Testis (tissue), 3 donors: ENCODE measurements around the gene ITPA. TPM values are rescaled to one million over a fixed set of nuclear protein-coding genes. Genes with fewer than 3 reads are reported as not detected.

Experiments
- DNase-seq: peaks from one replicate; pipeline ENCODE4 v3.0.0-alpha.2; 2019
- H3K27ac ChIP-seq, 2 donors: fragments of 200-600 bp; sonication (generic); one replicate each; pipeline ENCODE4 v1.5.1; 2019
- H3K27me3 ChIP-seq: fragments of 200-600 bp; sonication (generic); one replicate; pipeline ENCODE4 v1.5.1; 2019
- H3K36me3 ChIP-seq: fragments of 200-600 bp; sonication (generic); one replicate; pipeline ENCODE4 v1.5.1; 2017; ENCODE audit warnings: low read depth; ENCODE audit errors: missing control alignments
- H3K4me1 ChIP-seq: fragments of 200-600 bp; sonication (generic); one replicate; pipeline ENCODE4 v1.5.1; 2019
- H3K4me3 ChIP-seq, 2 donors: fragments of 200-600 bp; sonication (generic); one replicate each; pipeline ENCODE4 v1.5.1; 2017 to 2019
- H3K9me3 ChIP-seq: fragments of 200-600 bp; sonication (generic); one replicate; pipeline ENCODE4 v1.5.1; 2017
- POLR2A ChIP-seq: fragments of 450-650 bp; IDR thresholded peaks from one replicate; pipeline ENCODE4 v1.6.1; 2017; ENCODE audit warnings: antibody characterized with exemption, mild to moderate bottlenecking, moderate library complexity
- WGBS, 2 donors: methylation state at CpG; one replicate each; pipeline ENCODE4 v1.1.5; 2018; 5-methylcytosine and 5-hydroxymethylcytosine counted together
- intact Hi-C: fragments of 100-400 bp; cut with DNase I; formaldehyde crosslinking; loops from one replicate; pipeline ENCODE4 v1.15.1; 2023; ENCODE audit warnings: low total_unique reads
- polyA plus RNA-seq: library from polyadenylated mRNA; stranded (reverse); fragments of 350-450 nt; fragmentation: Illumina TruSeq; extraction: RNeasy Lipid Tissue Mini Kit (QIAGEN cat#74804); gene quantifications from one replicate; pipeline ENCODE4 v1.2.3, GENCODE V29; 2014; ENCODE audit warnings: low read depth, low replicate concordance; ENCODE audit not compliant: insufficient read depth
- total RNA-seq, 2 donors: library from RNA; depleted of rRNA; stranded (reverse); fragments of >200 nt; gene quantifications; one replicate each; pipeline ENCODE4 v1.2.3, GENCODE V29; 2016
- TF ChIP-seq, protein P1 (sequence below), 3 experiments: fragments of 450-650 bp in 2 of 3; fragments of 200-600 bp in 1 of 3; sonication (generic) in 1 of 3; IDR thresholded peaks; one replicate each; pipeline ENCODE4 v1.5.1; 2016 to 2019; ENCODE audit warnings: antibody characterized with exemption in 3 of 3, mild to moderate bottlenecking in 2 of 3, moderate library complexity in 1 of 3

Gene ITPA
- total and polyA plus RNA-seq, 3 donors from 2014 or later, result 36.4 to 49.8 (median 42.2) TPM

DNA sequence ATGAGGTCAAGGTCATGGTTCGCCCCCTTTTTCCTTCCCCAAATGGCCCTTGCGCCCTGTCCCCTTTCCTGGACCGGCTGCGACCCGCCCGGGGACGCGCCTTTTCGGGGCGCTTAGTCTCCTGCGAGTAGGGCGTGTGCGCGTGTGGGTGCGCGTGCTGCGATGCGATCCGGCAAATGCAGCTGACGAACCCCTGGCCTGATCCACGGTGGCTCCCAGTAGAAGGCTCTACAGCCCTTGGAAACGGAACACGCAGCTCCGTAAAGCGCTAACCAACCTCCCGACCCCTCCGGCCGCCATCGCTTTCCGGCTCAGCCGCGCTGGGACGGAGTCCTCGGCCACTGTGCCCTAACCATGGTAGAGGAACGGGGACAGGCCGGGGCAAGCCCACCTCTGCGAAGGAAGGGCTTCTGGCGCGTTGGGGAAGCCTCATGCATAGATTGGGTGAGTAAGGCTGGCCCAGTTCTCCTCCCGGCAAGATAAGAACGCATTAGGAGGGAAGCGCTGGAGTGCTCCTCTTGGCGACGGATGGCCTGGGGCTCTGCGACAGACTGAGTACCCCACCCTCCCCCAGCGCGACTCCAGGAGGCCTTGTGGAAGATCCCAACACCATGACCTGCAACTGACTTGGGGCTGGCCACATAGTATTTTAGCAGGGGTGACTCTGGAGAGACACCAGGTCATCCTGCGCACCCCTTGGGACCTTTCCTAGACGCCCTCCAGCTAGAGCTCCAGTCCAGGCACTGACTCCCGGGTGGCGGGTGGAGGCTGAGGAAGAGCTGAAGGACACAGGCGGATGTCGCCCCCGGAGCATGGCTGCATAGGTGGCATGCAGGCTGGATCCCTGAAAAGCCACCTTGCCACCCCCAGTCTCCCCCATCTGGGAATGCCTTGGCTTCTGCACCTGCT lies 30.8 kb downstream of the ITPA start:
- 13 to 16% methylated on average over 19 to 49 of the region's 54 CpGs for WGBS, 2 donors
- Histone ChIP-seq H3K27ac (no peak overlapping the region), H3K27me3 (no peaks in the 10 kb centered on the region)

DNA sequence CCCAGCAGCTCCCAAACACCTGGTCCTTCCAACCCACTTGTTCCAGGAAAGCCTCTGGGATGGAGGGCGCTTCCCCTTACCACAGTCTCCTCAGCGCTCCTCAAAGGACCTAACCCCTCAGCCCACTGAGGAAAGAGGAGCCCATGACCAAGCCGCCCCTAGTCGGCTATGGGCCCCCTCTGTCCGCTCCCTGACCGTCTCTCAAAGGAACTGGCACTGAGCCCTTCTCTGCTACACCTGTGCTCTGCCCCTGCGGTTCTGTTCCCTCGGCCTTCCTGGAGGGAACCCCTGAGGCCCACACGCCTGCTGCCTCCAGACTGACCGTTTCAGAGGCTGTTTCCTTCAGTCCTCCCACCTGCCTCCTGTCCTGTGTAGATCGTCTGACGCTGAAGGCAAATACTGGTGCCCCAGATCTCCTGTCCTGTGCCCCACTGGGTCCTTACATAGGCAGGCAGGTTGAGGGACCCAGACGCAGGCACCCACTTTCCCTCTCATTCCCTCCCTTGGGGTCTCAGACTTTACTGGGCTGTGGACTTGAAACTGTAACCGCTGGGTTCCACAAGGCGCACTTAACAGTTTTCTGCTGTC lies 31.6 kb downstream of the ITPA start:
- intact Hi-C loops, result no loop called here
- Histone ChIP-seq H3K27ac (no peak overlapping the region), H3K9me3 (no peaks in the 10 kb centered on the region), H3K27me3 (no peaks in the 10 kb centered on the region), H3K4me3 (no peak overlapping the region), H3K36me3 (no peaks in the 10 kb centered on the region), H3K4me1 (peaks cover 11% of the 10 kb centered on the region)
- no peak for DNase-seq
- WGBS, 2 donors, result 61 to 72% methylated on average over 13 to 15 of the region's 15 CpGs
- TF ChIP-seq POLR2A, result no peak
- TF ChIP-seq, protein P1, sequence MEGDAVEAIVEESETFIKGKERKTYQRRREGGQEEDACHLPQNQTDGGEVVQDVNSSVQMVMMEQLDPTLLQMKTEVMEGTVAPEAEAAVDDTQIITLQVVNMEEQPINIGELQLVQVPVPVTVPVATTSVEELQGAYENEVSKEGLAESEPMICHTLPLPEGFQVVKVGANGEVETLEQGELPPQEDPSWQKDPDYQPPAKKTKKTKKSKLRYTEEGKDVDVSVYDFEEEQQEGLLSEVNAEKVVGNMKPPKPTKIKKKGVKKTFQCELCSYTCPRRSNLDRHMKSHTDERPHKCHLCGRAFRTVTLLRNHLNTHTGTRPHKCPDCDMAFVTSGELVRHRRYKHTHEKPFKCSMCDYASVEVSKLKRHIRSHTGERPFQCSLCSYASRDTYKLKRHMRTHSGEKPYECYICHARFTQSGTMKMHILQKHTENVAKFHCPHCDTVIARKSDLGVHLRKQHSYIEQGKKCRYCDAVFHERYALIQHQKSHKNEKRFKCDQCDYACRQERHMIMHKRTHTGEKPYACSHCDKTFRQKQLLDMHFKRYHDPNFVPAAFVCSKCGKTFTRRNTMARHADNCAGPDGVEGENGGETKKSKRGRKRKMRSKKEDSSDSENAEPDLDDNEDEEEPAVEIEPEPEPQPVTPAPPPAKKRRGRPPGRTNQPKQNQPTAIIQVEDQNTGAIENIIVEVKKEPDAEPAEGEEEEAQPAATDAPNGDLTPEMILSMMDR (IDR thresholded peaks at IDR 0.05), result no peak

More for the DNA sequence above, 30.8 kb downstream of the ITPA start:
- Histone ChIP-seq H3K9me3 (no peaks in the 10 kb centered on the region), H3K4me1 (peaks cover 11% of the 10 kb centered on the region), H3K36me3 (no peaks in the 10 kb centered on the region), H3K4me3 (peak overlapping the region; percentile 66 to 67)
- DNase-seq, result no peak
- intact Hi-C loops, result no loop called here
- TF ChIP-seq, protein P1 (IDR thresholded peaks at IDR 0.05), result no peak
- TF ChIP-seq POLR2A, result no peak

DNA sequence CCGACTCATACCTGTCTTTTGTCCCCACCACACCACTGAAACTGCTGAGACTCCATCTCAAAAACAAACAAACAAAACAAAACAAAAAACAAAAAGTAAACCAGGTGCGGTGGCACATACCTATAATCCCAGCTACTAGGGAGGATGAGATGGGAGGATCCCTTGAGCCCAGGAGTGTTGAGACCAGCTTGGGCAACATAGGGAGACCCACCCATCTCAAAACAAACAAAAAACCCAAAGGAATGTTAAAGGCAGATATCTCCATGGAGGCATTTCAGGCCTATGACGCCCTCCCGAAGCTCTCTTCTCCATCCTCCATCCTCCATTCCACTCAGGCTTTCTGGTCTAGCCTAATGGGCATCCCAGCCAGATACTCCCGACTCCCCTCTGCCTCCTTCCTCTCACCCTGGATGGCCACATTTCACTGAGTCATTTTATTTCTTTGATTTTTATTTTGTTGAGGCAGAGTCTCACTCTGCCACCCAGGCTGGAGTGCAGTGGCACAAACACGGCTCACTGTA lies 32.9 kb downstream of the ITPA start:
- H3K4me1 ChIP-seq, result peaks cover 11% of the 10 kb centered on the region
- 76 to 87% methylated on average over 6 of the region's 6 CpGs for WGBS, 2 donors
- no peak overlapping the region for H3K27ac ChIP-seq
- H3K36me3 ChIP-seq, result no peaks in the 10 kb centered on the region
- no peak for DNase-seq
- TF ChIP-seq, protein P1 (IDR thresholded peaks at IDR 0.05), result no peak
- no peak for TF ChIP-seq POLR2A
- H3K27me3 ChIP-seq, result no peaks in the 10 kb centered on the region
- intact Hi-C loops, result no loop called here
- H3K9me3 ChIP-seq, result no peaks in the 10 kb centered on the region
- H3K4me3 ChIP-seq, result no peak overlapping the region

DNA sequence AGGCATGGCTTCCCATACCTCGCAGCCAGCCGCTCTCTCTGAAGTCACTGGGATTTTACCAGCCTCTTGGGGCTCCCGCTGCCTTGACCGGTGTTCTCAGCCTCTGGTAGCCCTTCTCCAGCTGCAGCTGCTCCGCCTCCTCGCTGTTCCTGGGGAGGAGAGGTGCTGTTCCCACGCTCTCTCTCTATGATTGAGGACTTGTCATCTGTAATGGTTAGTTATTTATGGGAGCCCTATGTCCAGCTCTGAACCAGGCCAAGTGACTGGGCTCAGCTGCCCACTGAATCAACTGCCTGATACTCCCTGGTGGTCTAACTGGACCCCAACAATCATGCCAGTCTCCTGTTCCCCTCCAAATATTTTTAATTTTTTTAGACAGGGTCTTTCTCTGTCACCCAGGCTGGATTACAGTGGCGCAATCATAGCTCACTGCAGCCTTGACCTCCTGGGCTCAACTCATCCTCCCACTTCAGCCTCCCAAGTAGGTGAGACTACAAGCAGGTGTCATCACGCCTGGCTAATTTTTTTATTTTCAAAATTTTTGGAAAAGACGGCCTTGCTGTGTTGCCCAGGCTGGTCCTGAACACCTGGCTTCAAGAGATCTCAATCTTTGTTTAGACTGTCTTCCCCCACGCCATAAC lies 34.5 kb downstream of the ITPA start:
- no peak overlapping the region for H3K4me3 ChIP-seq
- intact Hi-C loops, result no loop called here
- no peaks in the 10 kb centered on the region for H3K36me3 ChIP-seq
- H3K4me1 ChIP-seq, result peaks cover 14% of the 10 kb centered on the region
- TF ChIP-seq, protein P1 (IDR thresholded peaks at IDR 0.05), result no peak
- TF ChIP-seq POLR2A, result no peak
- no peaks in the 10 kb centered on the region for H3K27me3 ChIP-seq
- H3K27ac ChIP-seq, result no peak overlapping the region
- WGBS, 2 donors, result 62 to 72% methylated on average over 11 of the region's 11 CpGs
- DNase-seq, result no peak
- no peaks in the 10 kb centered on the region for H3K9me3 ChIP-seq
